KMS-11 (cell line): ENCODE results near the gene IL12B.

Experiments
- H2AFZ ChIP-seq: fragments of 200-600 bp; sonication (generic); 2 replicates; pipeline ENCODE4 v1.6.1; 2016; ENCODE audit warnings: antibody characterized with exemption, mixed run types, low read depth
- H3K27ac ChIP-seq: fragments of 200-600 bp; sonication (generic); 2 replicates; pipeline ENCODE4 v1.6.1; 2016; ENCODE audit warnings: mild to moderate bottlenecking, mixed run types
- H3K27me3 ChIP-seq: fragments of 200-600 bp; sonication (generic); 2 replicates; pipeline ENCODE4 v1.6.1; 2017; ENCODE audit warnings: mild to moderate bottlenecking, low read depth, mixed run types, moderate library complexity; ENCODE audit not compliant: insufficient read depth
- H3K36me3 ChIP-seq: fragments of 200-600 bp; sonication (generic); 2 replicates; pipeline ENCODE4 v1.6.1; 2017; ENCODE audit warnings: mild to moderate bottlenecking, mixed run types; ENCODE audit not compliant: insufficient read depth
- H3K4me1 ChIP-seq: fragments of 200-600 bp; sonication (generic); 2 replicates; pipeline ENCODE4 v1.6.1; 2016; ENCODE audit warnings: mild to moderate bottlenecking, low read depth, mixed run types; ENCODE audit not compliant: poor library complexity, severe bottlenecking
- H3K4me2 ChIP-seq: fragments of 200-600 bp; sonication (generic); 2 replicates; pipeline ENCODE4 v1.7.0; 2016; ENCODE audit warnings: mild to moderate bottlenecking, mixed run types
- H3K4me3 ChIP-seq: fragments of 200-600 bp; sonication (generic); IDR thresholded peaks from 2 replicates; pipeline ENCODE4 v1.6.1; 2017; ENCODE audit warnings: low read depth, low read length, mixed read lengths; ENCODE audit not compliant: insufficient read depth
- H3K79me2 ChIP-seq: fragments of 200-600 bp; sonication (generic); 2 replicates; pipeline ENCODE4 v1.6.1; 2016; ENCODE audit warnings: low read depth, mixed run types; ENCODE audit not compliant: insufficient read depth
- H3K9ac ChIP-seq: fragments of 200-600 bp; sonication (generic); 2 replicates; pipeline ENCODE4 v1.6.1; 2016; ENCODE audit warnings: mild to moderate bottlenecking, mixed run types
- H4K20me1 ChIP-seq: fragments of 200-600 bp; sonication (generic); 2 replicates; pipeline ENCODE4 v1.6.1; 2016; ENCODE audit warnings: mild to moderate bottlenecking, mixed run types; ENCODE audit not compliant: insufficient read depth
- TF ChIP-seq, protein P1 (sequence below): fragments of 200-600 bp; sonication (generic); conservative IDR thresholded peaks from 2 replicates; pipeline ENCODE4 v1.6.1; 2017; ENCODE audit warnings: low read depth, mild to moderate bottlenecking, antibody characterized with exemption, low read length, moderate library complexity, mixed read lengths

Gene IL12B

DNA sequence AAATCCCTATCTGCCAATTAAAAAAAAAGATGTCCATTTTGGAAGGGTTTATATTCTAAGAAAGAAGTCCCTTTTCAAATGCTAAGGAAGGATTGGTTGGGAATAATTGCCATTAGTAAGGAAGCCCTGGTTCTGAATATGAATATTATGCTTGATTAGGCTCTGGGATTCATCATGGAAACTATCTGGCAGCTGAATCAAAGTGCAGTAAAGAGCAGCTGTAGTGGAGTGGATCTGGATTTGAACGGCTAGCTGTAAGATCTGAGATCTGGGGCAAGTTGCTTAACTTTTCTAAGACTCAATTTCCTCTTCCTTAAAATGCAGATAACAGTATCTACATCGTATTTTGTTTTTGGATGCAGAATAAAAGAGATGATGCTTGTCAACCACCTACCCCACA, 10.5 kb downstream of the IL12B start:
- TF ChIP-seq, protein P1, sequence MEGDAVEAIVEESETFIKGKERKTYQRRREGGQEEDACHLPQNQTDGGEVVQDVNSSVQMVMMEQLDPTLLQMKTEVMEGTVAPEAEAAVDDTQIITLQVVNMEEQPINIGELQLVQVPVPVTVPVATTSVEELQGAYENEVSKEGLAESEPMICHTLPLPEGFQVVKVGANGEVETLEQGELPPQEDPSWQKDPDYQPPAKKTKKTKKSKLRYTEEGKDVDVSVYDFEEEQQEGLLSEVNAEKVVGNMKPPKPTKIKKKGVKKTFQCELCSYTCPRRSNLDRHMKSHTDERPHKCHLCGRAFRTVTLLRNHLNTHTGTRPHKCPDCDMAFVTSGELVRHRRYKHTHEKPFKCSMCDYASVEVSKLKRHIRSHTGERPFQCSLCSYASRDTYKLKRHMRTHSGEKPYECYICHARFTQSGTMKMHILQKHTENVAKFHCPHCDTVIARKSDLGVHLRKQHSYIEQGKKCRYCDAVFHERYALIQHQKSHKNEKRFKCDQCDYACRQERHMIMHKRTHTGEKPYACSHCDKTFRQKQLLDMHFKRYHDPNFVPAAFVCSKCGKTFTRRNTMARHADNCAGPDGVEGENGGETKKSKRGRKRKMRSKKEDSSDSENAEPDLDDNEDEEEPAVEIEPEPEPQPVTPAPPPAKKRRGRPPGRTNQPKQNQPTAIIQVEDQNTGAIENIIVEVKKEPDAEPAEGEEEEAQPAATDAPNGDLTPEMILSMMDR, result no peak
- Histone ChIP-seq H3K27me3 (no peaks in the 10 kb centered on the region), H3K79me2 (no peaks in the 10 kb centered on the region), H3K4me1 (no peaks in the 10 kb centered on the region), H3K36me3 (no peaks in the 10 kb centered on the region), H2AFZ (no peak overlapping the region), H3K4me3 (no peak overlapping the region), H3K27ac (no peak overlapping the region), H3K9ac (no peak overlapping the region), H4K20me1 (no peaks in the 10 kb centered on the region), H3K4me2 (no peak overlapping the region)

DNA sequence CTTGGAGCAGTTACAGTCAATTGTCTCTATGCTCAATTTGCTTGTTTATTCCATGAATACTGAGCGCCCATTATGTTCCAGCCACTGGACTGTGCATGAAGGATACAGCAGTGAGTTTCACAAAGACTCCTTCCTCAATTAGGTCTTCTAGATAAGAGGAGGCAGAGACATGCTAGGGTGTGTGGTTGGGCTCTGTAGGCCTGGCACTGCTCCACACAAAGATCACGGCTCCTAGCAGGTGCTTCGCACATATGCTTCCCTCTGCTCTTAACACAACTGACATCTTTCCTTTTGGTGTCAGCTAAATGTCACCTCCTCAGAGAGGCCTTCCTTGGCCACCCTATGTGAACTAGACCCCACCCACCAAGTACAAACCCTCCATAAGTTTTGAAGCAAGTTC, 10.9 kb downstream of the IL12B start:
- Histone ChIP-seq H3K27ac (no peak overlapping the region), H3K79me2 (no peaks in the 10 kb centered on the region), H3K36me3 (no peaks in the 10 kb centered on the region), H3K27me3 (no peaks in the 10 kb centered on the region), H2AFZ (no peak overlapping the region), H3K4me3 (no peak overlapping the region), H3K4me1 (no peaks in the 10 kb centered on the region), H4K20me1 (no peaks in the 10 kb centered on the region), H3K9ac (no peak overlapping the region), H3K4me2 (no peak overlapping the region)
- TF ChIP-seq, protein P1, result no peak

DNA sequence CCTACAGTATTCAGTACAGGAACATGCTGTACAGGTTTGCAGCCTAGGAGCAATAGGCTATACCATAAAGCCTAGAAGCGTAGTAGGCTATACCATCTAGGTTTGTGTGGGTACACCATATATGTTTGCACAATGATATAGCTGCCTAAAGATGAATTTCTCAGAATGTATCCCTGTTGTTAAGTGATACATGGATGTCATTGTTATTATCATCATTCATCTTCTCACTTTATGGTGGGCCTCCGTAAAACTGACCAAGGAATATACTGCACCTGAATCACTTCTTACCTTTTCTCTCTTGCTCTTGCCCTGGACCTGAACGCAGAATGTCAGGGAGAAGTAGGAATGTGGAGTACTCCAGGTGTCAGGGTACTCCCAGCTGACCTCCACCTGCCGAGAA, 11.8 kb downstream of the IL12B start:
- Histone ChIP-seq H3K27ac (no peak overlapping the region), H3K9ac (no peak overlapping the region), H3K79me2 (no peaks in the 10 kb centered on the region), H3K27me3 (no peaks in the 10 kb centered on the region), H3K36me3 (no peaks in the 10 kb centered on the region), H3K4me1 (no peaks in the 10 kb centered on the region), H4K20me1 (no peaks in the 10 kb centered on the region), H3K4me2 (no peak overlapping the region), H3K4me3 (no peak overlapping the region), H2AFZ (no peak overlapping the region)
- TF ChIP-seq, protein P1, result no peak

DNA sequence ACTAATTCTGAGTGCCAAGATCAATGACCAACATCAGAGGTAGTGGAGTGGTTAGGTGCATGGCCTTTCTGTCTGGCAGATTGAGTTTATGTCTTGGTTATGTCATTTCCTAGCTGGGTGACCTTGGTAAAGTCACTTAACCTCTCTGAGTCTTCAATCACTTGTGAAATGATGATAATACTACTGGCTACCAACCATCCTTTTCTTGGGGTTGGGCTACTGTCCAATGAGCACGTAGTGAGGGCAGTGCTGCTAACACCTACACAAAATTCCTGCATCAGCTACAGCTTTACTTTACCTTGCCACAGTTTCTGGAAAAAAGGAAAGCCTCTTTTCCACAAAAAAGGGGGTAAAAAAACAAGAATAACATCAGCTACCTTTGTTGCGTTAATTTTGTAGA, 12.4 kb downstream of the IL12B start:
- H4K20me1 ChIP-seq, result no peaks in the 10 kb centered on the region
- H3K4me3 ChIP-seq, result no peak overlapping the region
- H3K79me2 ChIP-seq, result no peaks in the 10 kb centered on the region
- TF ChIP-seq, protein P1, result no peak
- no peak overlapping the region for H3K27ac ChIP-seq
- H3K9ac ChIP-seq, result no peak overlapping the region
- H3K36me3 ChIP-seq, result no peaks in the 10 kb centered on the region
- H3K4me2 ChIP-seq, result no peak overlapping the region
- no peaks in the 10 kb centered on the region for H3K27me3 ChIP-seq
- H2AFZ ChIP-seq, result no peak overlapping the region
- H3K4me1 ChIP-seq, result no peaks in the 10 kb centered on the region
